ENCODE measurements around the gene SLC26A1. TPM values are rescaled to one million over a fixed set of nuclear protein-coding genes. Genes with fewer than 3 reads are reported as not detected.
"Not testable (repeated sequence)": the region's sequence is repeated elsewhere in the genome, so short reads cannot be mapped to it uniquely, and the experiment has no call there.

Gene SLC26A1
- total and polyA plus RNA-seq, 3 donors from 2014 or later, result 0.51 to 2.0 (median 0.99) TPM

- no peaks in the 10 kb centered on the region for H3K36me3 ChIP-seq (ENCODE audit: low read depth, missing control alignments)
Observed at GRCh38 chr4:947491-947971, 45.7 kb downstream of the SLC26A1 start.

GRCh38 chr4:946517-947471 lies 46.4 kb downstream of the SLC26A1 start:
- Histone ChIP-seq H3K9me3 (no peaks in the 10 kb centered on the region), H3K36me3 (ENCODE audit: low read depth, missing control alignments) (no peaks in the 10 kb centered on the region), H3K27ac (no peak overlapping the region), H3K27me3 (no peaks in the 10 kb centered on the region), H3K4me1 (peaks cover 7% of the 10 kb centered on the region), H3K4me3 (no peak overlapping the region)
- intact Hi-C loops (cut with DNase I; ENCODE audit: low total_unique reads), result no loop called here
- peak; percentile 39 for DNase-seq
- WGBS, 2 donors, result 64 to 81% methylated on average over 27 to 61 of the region's 62 CpGs
- TF ChIP-seq CTCF (IDR thresholded peaks at IDR 0.05) (no peak), POLR2A (IDR thresholded peaks at IDR 0.05) (no peak)

More at GRCh38 chr4:947491-947971, 45.7 kb downstream of the SLC26A1 start:
- intact Hi-C loops (cut with DNase I; ENCODE audit: low total_unique reads), result no loop called here
- H3K9me3 ChIP-seq, result no peaks in the 10 kb centered on the region
- no peak for TF ChIP-seq CTCF (IDR thresholded peaks at IDR 0.05)
- no peak for TF ChIP-seq POLR2A (IDR thresholded peaks at IDR 0.05)
- no peak for DNase-seq
- peaks cover 7% of the 10 kb centered on the region for H3K4me1 ChIP-seq
- H3K4me3 ChIP-seq, result no peak overlapping the region
- WGBS, 2 donors, result 92 to 93% methylated on average over 10 to 16 of the region's 19 CpGs
- H3K27ac ChIP-seq, result no peak overlapping the region
- no peaks in the 10 kb centered on the region for H3K27me3 ChIP-seq

- no peaks in the 10 kb centered on the region for H3K36me3 ChIP-seq (ENCODE audit: low read depth, missing control alignments)
- no peak for DNase-seq
- H3K4me3 ChIP-seq, result no peak overlapping the region
- WGBS, 2 donors, result 75 to 87% methylated on average over 5 to 9 of the region's 9 CpGs
- TF ChIP-seq CTCF (IDR thresholded peaks at IDR 0.05) (no peak), POLR2A (IDR thresholded peaks at IDR 0.05) (no peak)
- H3K4me1 ChIP-seq, result peaks cover 7% of the 10 kb centered on the region
- no peak overlapping the region for H3K27ac ChIP-seq
- intact Hi-C loops (cut with DNase I; ENCODE audit: low total_unique reads), result no loop called here
- H3K27me3 ChIP-seq, result no peaks in the 10 kb centered on the region
- H3K9me3 ChIP-seq, result no peaks in the 10 kb centered on the region
Observed at GRCh38 chr4:946103-946450, 47.1 kb downstream of the SLC26A1 start.

GRCh38 chr4:945274-946102 lies 47.7 kb downstream of the SLC26A1 start:
- WGBS, 2 donors, result 68 to 76% methylated on average over 27 to 28 of the region's 28 CpGs
- intact Hi-C loops (cut with DNase I; ENCODE audit: low total_unique reads), result no loop called here

GRCh38 chr4:939508-939907 lies 53.7 kb downstream of the SLC26A1 start:
- DNase-seq; intact Hi-C loops (cut with DNase I; ENCODE audit: low total_unique reads); H3K36me3 ChIP-seq (ENCODE audit: low read depth, missing control alignments); H3K27ac ChIP-seq; H3K9me3 ChIP-seq; H3K27me3 ChIP-seq; H3K4me1 ChIP-seq; H3K4me3 ChIP-seq: not testable (repeated sequence)
- WGBS, 2 donors, result 88 to 90% methylated on average over 4 of the region's 4 CpGs

More at GRCh38 chr4:945274-946102, 47.7 kb downstream of the SLC26A1 start:
- H3K4me1 ChIP-seq, result peaks cover 7% of the 10 kb centered on the region
- TF ChIP-seq POLR2A (IDR thresholded peaks at IDR 0.05) (no peak), CTCF (IDR thresholded peaks at IDR 0.05) (no peak)
- no peak overlapping the region for H3K27ac ChIP-seq
- no peaks in the 10 kb centered on the region for H3K27me3 ChIP-seq
- H3K36me3 ChIP-seq (ENCODE audit: low read depth, missing control alignments), result no peaks in the 10 kb centered on the region
- no peak overlapping the region for H3K4me3 ChIP-seq
- DNase-seq, result no peak
- H3K9me3 ChIP-seq, result no peaks in the 10 kb centered on the region
